Progenitor cell of endocrine pancreas (in vitro differentiated cells): ENCODE measurements around the gene P2RX4. TPM values are rescaled to one million over a fixed set of nuclear protein-coding genes. Genes with fewer than 3 reads are reported as not detected.

Source experiments
- DNase-seq: peaks from one replicate; pipeline ENCODE4 v3.0.0; 2021; ENCODE audit warnings: low spot score; ENCODE audit not compliant: unreplicated experiment
- H3K27ac Mint-ChIP-seq: 2 replicates; pipeline ENCODE4 v1.8.0; 2021; ENCODE audit warnings: mild to moderate bottlenecking, moderate library complexity, mixed read lengths
- H3K27me3 Mint-ChIP-seq: 2 replicates; pipeline ENCODE4 v1.8.0; 2021; ENCODE audit warnings: mixed read lengths
- H3K36me3 Mint-ChIP-seq: 2 replicates; pipeline ENCODE4 v1.8.0; 2022; ENCODE audit warnings: mixed read lengths; ENCODE audit not compliant: insufficient read depth
- H3K4me1 Mint-ChIP-seq: 2 replicates; pipeline ENCODE4 v1.8.0; 2021; ENCODE audit warnings: low read depth, mixed read lengths
- H3K4me3 Mint-ChIP-seq: 2 replicates; pipeline ENCODE4 v1.8.0; 2021; ENCODE audit warnings: low read depth, mild to moderate bottlenecking, moderate library complexity, mixed read lengths
- H3K9me3 Mint-ChIP-seq: 2 replicates; pipeline ENCODE4 v1.8.0; 2021; ENCODE audit warnings: low read depth, mixed read lengths
- total RNA-seq: library from RNA; stranded (reverse); gene quantifications from 2 replicates; pipeline ENCODE4 v1.2.1, GENCODE V29; 2021
- TF ChIP-seq, protein P1 (sequence below): fragments of 200-600 bp; sonication (generic); IDR thresholded peaks from one replicate; pipeline ENCODE4 v1.5.0; 2021; ENCODE audit warnings: antibody characterized with exemption, mild to moderate bottlenecking; ENCODE audit not compliant: unreplicated experiment

P2RX4 gene
- total RNA-seq, 1 donor from 2014 or later = 23.9 TPM

DNA sequence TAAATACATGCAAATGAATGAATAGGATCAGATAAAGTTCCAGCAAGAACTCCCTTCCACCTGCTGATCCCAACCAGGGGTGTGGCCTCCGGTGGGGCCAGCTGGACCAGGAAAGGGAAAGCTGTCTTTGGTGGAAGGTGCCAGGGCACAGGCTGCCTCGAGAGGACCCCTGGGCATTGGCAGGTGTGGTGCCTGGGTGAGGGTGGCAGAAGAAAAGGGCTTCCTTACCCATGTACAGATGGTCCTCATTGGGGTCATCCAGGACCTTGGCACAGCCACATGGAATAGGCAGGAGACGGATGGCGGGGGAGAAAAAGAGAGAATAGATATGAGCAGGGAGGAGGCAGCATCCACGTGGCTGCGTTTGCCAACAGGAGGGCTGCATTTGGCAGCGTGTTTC is 50.2 kb downstream of the P2RX4 start:
- Mint-ChIP-seq H3K4me1 (no peaks in the 10 kb centered on the region), H3K36me3 (peaks cover 37% of the 10 kb centered on the region), H3K27me3 (no peaks in the 10 kb centered on the region), H3K9me3 (no peaks in the 10 kb centered on the region), H3K27ac (no peak overlapping the region), H3K4me3 (no peak overlapping the region)
- DNase-seq = no peak
- TF ChIP-seq, protein P1, sequence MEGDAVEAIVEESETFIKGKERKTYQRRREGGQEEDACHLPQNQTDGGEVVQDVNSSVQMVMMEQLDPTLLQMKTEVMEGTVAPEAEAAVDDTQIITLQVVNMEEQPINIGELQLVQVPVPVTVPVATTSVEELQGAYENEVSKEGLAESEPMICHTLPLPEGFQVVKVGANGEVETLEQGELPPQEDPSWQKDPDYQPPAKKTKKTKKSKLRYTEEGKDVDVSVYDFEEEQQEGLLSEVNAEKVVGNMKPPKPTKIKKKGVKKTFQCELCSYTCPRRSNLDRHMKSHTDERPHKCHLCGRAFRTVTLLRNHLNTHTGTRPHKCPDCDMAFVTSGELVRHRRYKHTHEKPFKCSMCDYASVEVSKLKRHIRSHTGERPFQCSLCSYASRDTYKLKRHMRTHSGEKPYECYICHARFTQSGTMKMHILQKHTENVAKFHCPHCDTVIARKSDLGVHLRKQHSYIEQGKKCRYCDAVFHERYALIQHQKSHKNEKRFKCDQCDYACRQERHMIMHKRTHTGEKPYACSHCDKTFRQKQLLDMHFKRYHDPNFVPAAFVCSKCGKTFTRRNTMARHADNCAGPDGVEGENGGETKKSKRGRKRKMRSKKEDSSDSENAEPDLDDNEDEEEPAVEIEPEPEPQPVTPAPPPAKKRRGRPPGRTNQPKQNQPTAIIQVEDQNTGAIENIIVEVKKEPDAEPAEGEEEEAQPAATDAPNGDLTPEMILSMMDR = no peak

DNA sequence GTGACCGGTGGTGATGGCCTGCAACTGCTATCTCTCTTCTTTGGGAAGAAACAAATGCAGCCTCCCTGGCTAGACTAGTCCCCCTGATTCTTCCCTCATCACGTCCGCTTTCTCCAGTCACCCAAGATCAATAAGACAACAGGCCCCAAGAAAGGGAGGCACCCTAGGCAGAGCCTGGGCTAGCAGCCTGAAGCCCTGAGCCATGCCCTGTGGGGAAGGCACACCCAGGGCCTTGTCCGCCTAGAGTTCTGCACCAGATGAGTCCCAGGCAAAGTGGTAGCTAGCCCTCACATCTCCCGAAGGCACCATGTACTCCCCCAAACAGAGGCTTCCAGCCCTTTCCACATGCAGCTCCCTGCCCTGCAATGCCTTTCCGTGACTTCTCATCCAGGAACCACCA is 51.5 kb downstream of the P2RX4 start:
- Mint-ChIP-seq H3K9me3 (no peaks in the 10 kb centered on the region), H3K4me1 (no peaks in the 10 kb centered on the region), H3K27me3 (no peaks in the 10 kb centered on the region), H3K36me3 (peaks cover 36% of the 10 kb centered on the region), H3K4me3 (no peak overlapping the region), H3K27ac (no peak overlapping the region)
- TF ChIP-seq, protein P1 = no peak
- no peak for DNase-seq

DNA sequence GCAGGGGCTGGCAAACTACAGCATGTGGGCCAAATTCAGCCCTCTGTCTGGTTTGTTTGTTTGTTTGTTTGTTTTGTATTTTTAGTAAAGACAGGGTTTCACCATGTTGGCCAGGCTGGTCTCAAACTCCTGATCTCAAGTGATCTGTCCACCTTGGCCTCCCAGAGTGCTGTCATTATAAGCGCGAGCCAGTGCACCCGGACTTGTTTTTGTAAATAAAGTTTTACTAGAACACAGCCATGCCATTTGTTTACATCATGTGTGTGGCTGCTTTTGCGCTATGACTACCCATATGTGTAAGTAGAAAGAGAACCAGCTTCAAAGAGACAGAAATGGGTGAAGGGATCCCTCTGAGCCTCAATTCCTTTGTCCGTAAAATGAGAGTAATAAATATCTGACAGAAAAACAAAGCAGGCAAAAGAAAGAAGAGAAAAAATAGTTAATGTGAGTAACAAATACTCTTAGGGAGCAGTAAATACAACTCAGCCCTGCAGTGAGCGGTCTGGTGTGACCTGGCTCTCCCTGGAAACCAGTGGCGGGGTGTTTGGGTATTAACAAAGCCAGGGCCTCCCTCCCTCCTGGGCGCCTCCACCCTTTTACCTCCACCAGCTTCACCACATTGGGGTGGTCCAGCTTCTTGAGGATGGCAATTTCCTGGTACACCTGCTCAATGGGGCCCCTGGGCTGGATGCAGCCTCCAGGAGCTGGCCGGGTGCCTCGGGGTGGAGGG is 53.4 kb downstream of the P2RX4 start:
- no peaks in the 10 kb centered on the region for H3K4me1 Mint-ChIP-seq

DNA sequence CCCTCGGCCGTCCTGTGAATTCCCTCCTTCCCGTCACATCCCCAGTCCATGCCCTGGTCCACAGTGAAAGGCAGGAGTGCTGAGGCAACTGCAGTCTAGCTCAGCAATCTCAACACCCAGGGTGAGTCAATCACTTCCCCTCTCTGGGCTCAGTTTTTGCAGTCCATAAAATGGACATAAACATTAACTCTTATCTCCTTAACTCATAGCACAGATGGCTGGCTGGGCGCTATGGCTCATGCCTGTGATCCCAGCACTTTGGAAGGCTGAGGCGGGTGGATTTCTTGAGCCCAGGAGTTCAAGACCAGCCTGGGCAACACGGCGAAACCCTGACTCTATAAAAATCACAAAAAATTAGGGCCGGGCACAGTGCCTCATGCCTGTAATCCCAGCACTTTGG is 54.2 kb downstream of the P2RX4 start:
- Mint-ChIP-seq H3K4me3 (no peak overlapping the region), H3K36me3 (peaks cover 31% of the 10 kb centered on the region), H3K9me3 (no peaks in the 10 kb centered on the region)

More for the DNA sequence above, 53.4 kb downstream of the P2RX4 start:
- Mint-ChIP-seq H3K9me3 (no peaks in the 10 kb centered on the region), H3K36me3 (peaks cover 28% of the 10 kb centered on the region), H3K27me3 (no peaks in the 10 kb centered on the region), H3K4me3 (no peak overlapping the region), H3K27ac (no peak overlapping the region)
- TF ChIP-seq, protein P1 = no peak
- no peak for DNase-seq

DNA sequence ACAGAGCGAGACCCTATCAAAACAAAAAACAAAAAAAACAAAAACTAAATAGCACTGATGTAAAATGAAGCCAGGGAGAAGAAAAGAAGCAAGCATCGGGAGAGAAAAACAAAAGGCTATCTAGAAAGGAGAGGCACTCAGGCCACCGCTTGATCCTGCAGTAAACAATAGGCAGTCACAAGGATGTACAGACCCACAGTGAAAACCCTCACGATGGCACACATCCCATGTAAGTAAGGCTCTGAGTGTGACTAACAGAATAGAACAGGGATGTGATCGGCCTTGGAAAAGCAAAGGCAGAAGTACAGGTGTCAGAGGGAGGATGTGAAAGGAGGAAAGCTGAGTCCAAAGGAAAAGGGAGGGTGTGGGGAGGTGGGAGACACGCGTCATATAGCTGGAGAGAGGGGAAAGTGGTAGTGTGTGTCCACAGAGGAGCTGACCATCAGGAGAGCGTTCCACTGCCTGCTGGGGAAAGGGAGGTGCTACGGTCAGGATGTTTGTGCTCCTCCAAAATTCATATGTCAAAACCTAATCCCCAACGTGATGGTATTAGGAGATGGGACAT is 55.1 kb downstream of the P2RX4 start:
- peaks cover 33% of the 10 kb centered on the region for H3K36me3 Mint-ChIP-seq
- H3K4me3 Mint-ChIP-seq = no peak overlapping the region
- H3K9me3 Mint-ChIP-seq = no peaks in the 10 kb centered on the region
- no peaks in the 10 kb centered on the region for H3K27me3 Mint-ChIP-seq
- H3K27ac Mint-ChIP-seq = no peak overlapping the region
- TF ChIP-seq, protein P1 = no peak
- no peak for DNase-seq
- H3K4me1 Mint-ChIP-seq = no peaks in the 10 kb centered on the region

More for the DNA sequence above, 54.2 kb downstream of the P2RX4 start:
- Mint-ChIP-seq H3K27ac (no peak overlapping the region), H3K27me3 (no peaks in the 10 kb centered on the region), H3K4me1 (no peaks in the 10 kb centered on the region)
- no peak for DNase-seq
- TF ChIP-seq, protein P1 = no peak
